HG03108 (cell line): ENCODE results near the gene ROBO1.

Source experiments
- ATAC-seq: cut with Tn5 transposase; IDR thresholded peaks from one replicate; pipeline ENCODE4 v1.9.1; 2021; ENCODE audit warnings: moderate library complexity; ENCODE audit not compliant: unreplicated experiment

The ROBO1 gene

DNA sequence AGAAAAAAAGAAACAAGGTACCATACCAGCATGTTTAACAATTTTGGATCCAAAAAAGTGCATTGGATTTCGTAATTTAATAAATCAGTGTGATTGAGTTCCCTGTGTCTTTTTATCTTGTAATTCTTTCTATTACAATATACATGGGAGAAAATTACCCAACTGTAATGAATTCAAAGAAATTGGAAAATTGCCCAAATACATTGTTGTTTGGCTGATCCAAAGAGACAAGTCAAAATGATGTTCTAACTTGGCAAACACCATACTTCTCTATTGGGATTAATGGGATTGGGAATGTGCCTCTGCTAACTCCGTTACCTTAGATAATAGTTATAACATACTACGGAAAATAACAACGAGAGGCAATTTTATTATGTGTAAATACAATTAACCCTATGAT, 1097.1 kb downstream of the ROBO1 start:
- ATAC-seq, result no peak

DNA sequence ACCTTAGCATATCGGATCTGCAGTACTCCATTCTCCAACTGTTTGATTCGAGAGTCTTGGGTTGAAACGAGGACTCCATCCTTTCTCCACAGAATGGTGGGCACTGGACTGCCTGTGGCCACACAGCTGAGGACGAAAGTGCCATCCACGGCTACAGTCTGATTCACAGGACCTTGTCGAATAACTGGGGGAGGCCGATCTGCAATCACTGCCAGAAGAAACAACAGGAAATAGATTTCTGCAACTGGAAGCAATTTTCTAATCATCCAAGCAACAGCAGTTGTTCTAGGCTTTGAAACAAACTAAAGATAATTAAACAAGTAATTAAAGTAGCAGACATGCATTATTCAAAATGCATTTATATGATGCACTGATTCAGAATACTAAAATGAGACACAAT, 1097.7 kb downstream of the ROBO1 start:
- ATAC-seq, result no peak

GRCh38 chr3:78668302-78668701, 1099.5 kb downstream of the ROBO1 start:
- ATAC-seq, result no peak

DNA sequence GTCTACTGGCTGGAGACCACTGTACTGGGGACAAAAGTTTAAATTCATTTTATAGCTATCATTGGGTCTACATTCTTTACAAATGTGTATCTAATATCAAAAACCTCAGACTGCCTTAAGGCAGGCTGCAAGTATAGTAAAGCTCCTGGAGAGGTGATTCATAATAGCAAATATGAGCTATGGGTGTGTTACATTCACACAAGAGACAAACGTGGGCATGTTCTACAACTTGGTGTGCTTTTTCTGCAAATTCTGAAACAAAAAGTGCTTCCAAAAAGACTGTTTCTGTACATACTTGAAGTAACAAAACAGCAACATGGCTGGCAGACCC, 1101.4 kb downstream of the ROBO1 start:
- ATAC-seq, result no peak

DNA sequence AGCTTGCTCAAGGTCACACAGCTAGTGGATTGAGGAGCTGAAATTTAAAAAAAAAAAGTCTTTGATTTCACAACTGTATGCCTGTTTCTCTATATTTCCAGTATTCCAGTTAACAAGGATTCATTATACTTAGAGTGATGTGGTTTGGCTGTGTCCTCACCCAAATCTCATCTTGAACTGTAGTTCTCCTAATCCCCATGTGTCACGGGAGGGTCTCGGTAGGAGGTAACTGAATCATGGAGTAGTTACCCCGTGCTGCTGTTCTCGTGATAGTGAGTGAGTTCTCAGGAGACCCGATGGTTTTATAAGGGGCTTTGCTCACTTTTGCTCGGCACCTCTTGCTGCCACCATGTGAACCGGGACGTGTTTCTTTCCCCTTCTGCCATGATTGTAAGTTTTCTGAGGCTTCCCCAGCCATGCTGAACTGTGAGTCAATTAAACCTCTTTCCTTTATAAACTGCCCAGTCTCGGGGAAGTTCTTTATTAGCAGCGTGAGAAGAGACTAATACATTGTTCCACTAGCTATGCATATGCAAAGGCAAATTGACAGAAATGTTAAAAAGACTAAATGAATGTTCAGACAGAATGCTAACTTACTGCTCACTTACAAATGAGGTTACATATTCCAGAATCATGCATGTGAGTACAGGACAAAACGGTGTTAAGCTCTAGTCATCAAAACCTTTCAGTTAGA, 1101.9 kb downstream of the ROBO1 start:
- ATAC-seq, result no peak

DNA sequence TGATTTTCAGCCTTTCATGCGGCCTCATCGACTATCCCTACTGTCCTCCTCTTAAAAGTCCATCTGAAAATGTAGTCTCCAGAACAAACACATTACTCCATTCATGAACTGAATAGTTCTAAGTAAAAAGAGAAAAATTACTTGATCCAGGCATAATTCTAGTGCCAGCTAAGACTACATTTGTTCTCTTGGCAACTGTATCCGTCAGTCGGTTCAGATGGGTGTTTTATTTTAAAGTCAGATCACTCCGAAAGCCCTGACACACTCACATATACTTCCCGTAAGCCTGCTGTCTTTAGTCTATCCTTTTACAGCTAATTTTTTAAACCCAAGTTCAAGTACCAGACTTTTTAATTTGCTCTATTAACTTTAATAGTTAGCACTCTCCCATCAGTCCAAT, 1102.7 kb downstream of the ROBO1 start:
- ATAC-seq, result no peak

DNA sequence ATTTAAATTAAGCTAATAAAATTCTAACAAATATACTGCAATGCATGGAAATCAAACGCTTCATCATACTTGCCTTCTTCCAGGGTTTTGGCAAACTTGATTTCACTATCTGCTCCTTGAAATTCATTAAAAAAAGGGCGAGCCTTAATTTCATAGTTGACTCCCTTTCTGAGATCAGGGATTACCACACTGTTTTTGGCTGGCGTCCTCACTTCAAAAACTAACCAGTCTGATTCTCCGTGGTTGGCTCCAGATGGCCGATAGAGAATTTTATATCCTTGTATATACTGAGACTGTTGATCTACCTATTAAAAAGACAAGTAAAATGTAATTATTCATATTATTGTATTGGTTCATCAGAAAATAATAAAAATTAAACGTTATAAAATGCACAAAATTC, 1106.8 kb downstream of the ROBO1 start:
- no peak for ATAC-seq

DNA sequence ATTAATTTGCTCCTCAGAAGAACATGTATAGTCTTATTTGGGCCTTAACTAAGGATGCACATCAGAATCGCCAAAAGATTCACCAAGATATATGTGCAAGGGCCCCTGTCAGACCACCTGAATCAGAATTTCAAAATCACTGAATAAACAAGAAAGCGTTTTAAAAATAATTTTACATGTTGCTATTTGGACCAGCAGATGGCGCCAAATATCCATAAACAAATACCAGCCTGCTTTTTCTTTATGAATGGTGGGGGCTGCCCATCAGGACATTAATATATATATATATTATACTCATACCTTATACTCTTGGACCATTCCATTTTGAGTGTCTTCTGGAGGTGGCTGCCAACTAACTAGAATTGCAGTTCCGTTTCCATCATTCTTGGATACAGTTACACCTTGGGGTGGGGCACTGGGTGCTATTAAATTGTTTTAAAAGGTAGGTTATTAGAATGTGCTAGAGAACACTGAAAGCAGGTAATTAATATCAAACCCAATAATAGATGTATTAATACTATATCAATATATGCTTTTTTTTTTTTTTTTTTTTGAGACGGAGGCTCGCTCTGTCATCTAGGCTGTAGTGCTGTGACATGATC, 1108.3 kb downstream of the ROBO1 start:
- no peak for ATAC-seq

DNA sequence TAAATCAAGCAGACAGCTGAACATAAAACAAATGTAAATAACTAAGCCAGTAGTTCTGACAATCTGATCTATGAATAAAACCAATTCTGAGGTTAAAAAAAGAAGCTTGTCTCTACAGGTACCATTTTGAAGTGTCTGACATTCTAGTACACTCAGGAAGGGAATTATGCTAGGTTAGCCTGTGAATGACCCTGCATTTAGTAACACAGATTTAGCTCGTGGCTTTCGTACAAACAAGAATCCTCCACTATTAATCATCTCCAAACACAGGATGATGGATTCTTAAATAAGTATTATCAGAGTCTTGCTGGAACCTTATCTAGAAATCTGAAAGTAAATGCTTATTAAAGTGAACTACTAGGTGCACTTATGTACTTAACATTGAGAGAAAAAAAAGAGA, 1120.1 kb downstream of the ROBO1 start:
- ATAC-seq, result no peak

DNA sequence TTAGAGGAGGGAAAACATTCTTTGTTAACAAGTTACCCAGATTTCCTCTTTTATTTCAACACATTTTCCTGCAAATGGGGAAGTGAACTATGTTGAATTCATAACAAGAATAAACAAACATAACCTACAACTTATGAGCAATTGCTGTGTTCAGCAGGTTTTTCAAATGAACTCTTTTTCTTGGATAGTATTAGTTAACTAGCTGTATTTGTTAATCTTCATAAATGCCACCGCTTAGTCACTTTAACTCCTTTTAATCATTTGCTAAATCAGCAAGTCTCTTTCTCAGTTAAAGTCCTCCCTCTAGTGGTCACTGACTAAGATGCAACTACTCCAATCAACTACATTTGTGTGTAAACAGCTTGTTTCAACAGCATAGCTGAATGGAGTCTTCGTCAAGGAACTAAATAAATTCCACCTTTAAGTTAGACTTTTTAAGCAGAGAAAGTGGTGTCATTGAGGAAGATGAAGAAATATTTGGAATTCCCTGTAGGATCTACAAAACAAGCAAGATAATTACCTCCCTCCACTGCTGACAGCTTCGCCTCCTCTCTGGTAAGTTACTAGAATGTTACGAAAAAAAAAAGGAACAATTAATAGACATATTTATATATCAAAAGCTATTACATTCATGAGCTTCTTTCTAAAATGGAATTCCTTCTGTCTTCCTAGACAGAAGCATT, 1122.0 kb downstream of the ROBO1 start:
- peak; percentile 81 for ATAC-seq

- no peak for ATAC-seq
Observed at GRCh38 chr3:78644847-78645246, 1123.0 kb downstream of the ROBO1 start.

DNA sequence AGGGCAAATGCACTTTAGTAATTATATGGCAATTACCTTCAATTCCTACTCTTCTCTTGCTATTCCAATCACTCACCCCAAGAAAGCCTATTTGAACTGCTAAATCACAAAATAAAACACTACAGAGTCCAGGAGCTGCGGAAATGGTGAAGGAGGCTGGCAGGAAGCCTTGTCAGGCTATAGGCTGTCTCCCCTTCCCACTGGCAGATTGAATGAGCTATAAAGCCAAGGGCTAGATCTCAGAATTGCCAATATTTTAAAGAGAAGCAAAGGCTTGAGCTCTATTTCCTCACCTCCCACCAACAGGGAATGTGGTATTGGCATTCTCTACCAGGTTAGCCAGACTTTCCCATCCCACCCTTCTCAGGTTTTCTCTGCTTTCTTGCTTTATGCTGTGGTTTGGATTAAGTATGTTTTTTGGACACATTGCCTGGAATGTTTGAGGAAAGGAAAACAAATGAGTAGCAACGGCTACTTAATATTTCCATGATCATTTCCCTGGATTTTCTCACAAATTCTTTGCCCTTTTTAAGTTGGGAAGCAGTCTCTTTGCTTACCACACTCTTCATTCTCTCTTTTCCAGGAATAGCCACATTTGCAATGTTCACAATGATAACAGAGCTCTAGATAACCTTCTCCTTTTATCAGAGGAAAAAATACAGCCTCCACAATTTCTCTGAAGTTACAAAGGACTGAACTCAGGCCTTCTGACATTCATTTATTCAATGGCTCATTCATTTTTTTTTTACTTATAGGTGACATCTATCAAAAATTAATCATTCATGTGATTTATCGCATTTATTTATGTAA, 1125.4 kb downstream of the ROBO1 start:
- ATAC-seq, result no peak

GRCh38 chr3:78641703-78642102, 1126.1 kb downstream of the ROBO1 start:
- ATAC-seq, result no peak

DNA sequence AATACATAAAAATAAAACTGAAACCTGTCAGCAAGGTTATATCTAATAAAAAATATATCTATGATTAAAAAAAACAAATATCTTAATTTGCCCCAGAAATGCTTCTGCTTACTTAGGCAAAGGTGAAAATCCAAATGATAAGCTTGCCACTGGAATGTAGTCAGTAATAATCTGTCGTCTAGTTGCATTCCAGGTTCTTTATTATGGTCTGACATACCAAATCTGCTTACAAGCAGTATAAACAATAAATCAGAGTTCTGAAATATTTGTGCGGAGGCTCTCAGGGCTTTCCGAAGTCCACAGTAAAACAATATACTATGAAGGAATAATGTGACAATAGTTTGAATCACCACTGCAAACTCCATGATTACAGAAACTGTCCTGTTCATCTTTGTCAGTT, 1133.5 kb downstream of the ROBO1 start:
- no peak for ATAC-seq

GRCh38 chr3:78633626-78634025, 1134.2 kb downstream of the ROBO1 start:
- ATAC-seq, result no peak

DNA sequence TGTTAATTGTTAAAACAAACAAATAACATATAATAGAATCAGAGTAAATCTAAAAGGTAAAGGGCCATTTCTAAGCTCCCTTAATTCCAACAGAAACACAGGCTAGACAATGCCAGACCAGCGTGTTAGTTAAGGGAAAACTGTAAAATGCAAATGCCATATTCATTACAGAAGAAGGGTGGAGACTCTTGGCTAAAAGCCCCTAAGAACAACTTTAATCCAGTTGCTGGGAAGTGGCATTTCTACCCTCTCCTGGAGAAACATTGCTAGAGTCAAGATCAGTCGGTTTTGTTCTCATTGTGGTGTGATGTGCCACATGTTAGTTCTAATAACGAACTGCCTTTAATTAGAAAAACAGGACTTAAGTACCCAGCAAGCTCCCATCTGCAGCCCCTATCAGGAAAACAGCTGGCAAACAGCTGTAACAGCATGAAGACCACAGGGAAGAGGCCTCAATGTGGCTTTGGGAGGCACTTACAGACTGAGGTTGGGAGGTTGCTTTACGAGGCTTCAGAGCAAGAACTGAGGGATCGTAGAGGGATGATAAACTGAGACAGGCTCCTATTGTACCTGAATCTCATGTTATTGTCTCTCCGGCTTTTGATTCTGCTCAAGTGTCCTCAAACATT, 1134.8 kb downstream of the ROBO1 start:
- no peak for ATAC-seq

DNA sequence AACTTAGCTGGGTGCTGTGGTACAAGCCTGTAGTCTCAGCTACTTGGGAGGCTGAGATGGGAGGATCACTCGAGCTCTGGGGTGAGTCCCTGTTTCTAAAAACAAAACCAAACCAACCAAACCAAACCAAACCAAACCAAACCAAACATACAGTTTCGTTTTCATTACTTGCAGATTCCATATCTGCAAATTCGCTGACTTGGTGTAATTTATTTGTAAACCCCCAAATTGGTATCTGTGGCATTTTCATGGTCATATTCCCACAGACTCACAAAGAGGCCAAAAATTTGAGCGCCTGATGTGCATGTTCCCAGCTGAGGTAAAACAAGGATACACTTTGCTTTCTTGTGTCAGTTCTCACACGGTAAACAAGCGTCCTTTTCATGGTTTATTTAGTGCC, 1138.3 kb downstream of the ROBO1 start:
- no peak for ATAC-seq

DNA sequence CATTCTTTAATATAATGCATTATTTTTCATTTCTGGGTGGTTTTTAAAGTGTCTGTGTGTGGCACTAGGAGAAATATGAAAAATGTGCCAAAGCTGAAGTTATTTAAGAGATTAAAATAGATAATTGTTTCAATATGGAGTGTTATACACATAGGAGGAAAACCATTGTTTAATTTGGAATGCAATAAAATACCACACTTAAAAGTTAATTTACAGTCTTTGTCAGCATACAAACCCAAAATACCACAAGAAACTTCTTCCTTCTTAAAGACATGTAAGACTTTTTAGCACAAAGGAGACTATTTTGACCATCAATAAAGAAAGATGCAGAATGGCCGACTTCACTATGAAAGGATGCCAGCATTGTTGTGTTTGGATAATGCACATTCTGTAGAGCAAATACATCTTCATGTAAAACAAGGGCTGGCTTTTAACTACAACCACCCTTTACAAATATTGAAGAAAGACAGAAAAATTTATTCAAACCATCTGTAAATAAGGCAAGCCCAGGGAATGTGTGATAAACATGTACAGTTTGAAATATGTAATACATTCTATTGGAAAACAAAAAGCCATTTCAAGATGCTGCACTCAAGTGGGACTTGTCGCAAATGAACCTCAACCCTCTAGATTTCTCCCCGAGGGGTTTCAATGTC, 1146.6 kb downstream of the ROBO1 start:
- ATAC-seq, result no peak

DNA sequence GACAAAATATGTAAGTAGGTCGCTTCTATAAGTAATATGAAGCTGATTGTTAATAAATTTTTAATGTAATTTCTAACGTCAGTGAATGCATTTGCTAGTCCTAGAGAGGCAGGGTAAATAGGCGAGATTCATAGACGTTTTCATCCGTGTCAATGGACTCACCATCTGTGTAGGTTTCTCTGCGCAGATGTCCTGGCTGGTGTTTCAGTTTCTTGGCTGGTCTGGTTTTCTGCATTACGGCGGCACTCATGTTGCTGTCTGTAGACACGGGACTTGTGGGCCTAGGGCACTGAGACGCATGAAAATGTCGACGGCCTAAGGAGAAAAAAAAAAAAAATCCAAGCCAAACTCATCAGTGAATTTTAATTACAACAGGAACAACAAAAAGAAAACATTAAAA, 1153.3 kb downstream of the ROBO1 start:
- ATAC-seq, result no peak

GRCh38 chr3:78613421-78613879, 1154.3 kb downstream of the ROBO1 start:
- no peak for ATAC-seq

GRCh38 chr3:78611278-78611677, 1156.5 kb downstream of the ROBO1 start:
- ATAC-seq, result no peak
